Measurements from ENCODE around the gene ZFHX3. TPM values are rescaled to one million over a fixed set of nuclear protein-coding genes. Genes with fewer than 3 reads are reported as not detected.

The ZFHX3 gene
- total and polyA plus RNA-seq, 9 donors, result 3.4 to 17.6 (median 11.9) TPM

- no peak for DNase-seq
- TF ChIP-seq POLR2A (IDR thresholded peaks at IDR 0.05) (no peak), EP300 (IDR thresholded peaks at IDR 0.05) (no peak), CTCF (IDR thresholded peaks at IDR 0.05) (no peak)
- WGBS, 3 donors, result 85 to 88% (median 86%) methylated on average over 9 of the region's 9 CpGs
- intact Hi-C loops (cut with DNase I), result no loop called here
- no peaks in the 10 kb centered on the region for H3K27me3 ChIP-seq
- H3K4me1 ChIP-seq (ENCODE audit: insufficient read depth), result no peaks in the 10 kb centered on the region
- no peaks in the 10 kb centered on the region for H3K36me3 ChIP-seq
- H3K4me3 ChIP-seq, result no peak overlapping the region
- H3K27ac ChIP-seq, result no peak overlapping the region
- H3K9me3 ChIP-seq, result no peaks in the 10 kb centered on the region
Measured at GRCh38 chr16:72886346-72886974, 161.5 kb downstream of the ZFHX3 start.

DNA sequence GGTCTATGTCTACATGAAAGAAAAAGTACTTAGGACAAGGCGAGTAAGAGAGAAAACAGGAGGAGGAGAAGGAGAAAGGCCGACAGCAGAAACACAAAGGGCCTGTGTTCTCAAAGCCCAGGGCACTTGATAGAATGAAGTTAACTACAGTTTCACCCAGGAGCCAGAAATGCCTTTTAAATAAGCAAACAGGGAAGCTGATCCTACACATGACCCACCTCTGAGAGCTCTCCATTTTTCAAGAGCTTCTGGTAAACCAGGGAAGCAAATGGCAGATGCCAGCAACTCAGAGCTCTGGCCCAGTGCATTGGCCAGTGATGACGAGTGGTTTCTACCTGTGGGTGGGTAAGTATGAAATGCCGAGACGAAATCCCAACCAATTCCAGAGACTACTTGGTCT is 163.4 kb downstream of the ZFHX3 start:
- H3K4me1 ChIP-seq (ENCODE audit: insufficient read depth), result no peaks in the 10 kb centered on the region
- H3K27me3 ChIP-seq, result no peaks in the 10 kb centered on the region
- intact Hi-C loops (cut with DNase I), result no loop called here
- H3K9me3 ChIP-seq, result no peaks in the 10 kb centered on the region
- DNase-seq, result no peak
- no peak overlapping the region for H3K4me3 ChIP-seq
- TF ChIP-seq EP300 (IDR thresholded peaks at IDR 0.05), result no peak
- TF ChIP-seq POLR2A (IDR thresholded peaks at IDR 0.05), result no peak
- no peak for TF ChIP-seq CTCF (IDR thresholded peaks at IDR 0.05)
- no peaks in the 10 kb centered on the region for H3K36me3 ChIP-seq
- no peak overlapping the region for H3K27ac ChIP-seq
- 96% methylated on average over 5 of the region's 5 CpGs for WGBS, 3 donors

GRCh38 chr16:72884037-72884436 is 163.9 kb downstream of the ZFHX3 start:
- intact Hi-C loops (cut with DNase I), result no loop called here
- H3K27me3 ChIP-seq, result no peaks in the 10 kb centered on the region
- WGBS, 3 donors, result 47 to 70% (median 53%) methylated on average over 4 of the region's 4 CpGs
- H3K4me3 ChIP-seq, result no peak overlapping the region
- no peak overlapping the region for H3K27ac ChIP-seq
- no peaks in the 10 kb centered on the region for H3K9me3 ChIP-seq
- H3K36me3 ChIP-seq, result no peaks in the 10 kb centered on the region
- no peaks in the 10 kb centered on the region for H3K4me1 ChIP-seq (ENCODE audit: insufficient read depth)
- TF ChIP-seq POLR2A (IDR thresholded peaks at IDR 0.05), result no peak
- TF ChIP-seq EP300 (IDR thresholded peaks at IDR 0.05), result no peak
- no peak for TF ChIP-seq CTCF (IDR thresholded peaks at IDR 0.05)
- DNase-seq, result no peak

DNA sequence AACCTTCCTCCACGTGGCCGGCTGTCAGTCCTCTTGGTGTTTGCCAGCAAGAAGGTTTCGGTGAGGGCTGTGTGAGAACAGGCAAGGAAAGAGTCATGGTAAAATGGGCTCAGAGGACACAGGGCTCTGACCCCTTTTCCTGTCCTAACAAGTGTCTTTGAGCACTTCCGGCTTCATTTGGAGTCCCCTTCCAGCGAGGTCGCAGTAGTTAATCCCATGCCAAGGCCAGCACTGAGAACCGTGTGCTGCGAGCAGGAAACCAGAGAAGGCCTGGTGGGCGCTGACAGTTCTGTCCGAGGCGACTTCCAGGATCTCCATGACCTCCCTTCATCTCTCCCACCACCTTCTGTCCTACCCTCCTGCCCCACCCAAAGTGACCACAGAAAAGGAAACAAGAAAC is 168.1 kb downstream of the ZFHX3 start:
- intact Hi-C loops (cut with DNase I), result no loop called here
- H3K4me1 ChIP-seq (ENCODE audit: insufficient read depth), result peaks cover 2% of the 10 kb centered on the region
- no peaks in the 10 kb centered on the region for H3K9me3 ChIP-seq
- H3K4me3 ChIP-seq, result no peak overlapping the region
- DNase-seq, result no peak
- TF ChIP-seq EP300 (IDR thresholded peaks at IDR 0.05), result no peak
- no peak for TF ChIP-seq POLR2A (IDR thresholded peaks at IDR 0.05)
- no peak for TF ChIP-seq CTCF (IDR thresholded peaks at IDR 0.05)
- 89 to 92% (median 90%) methylated on average over 11 of the region's 11 CpGs for WGBS, 3 donors
- H3K27me3 ChIP-seq, result no peaks in the 10 kb centered on the region
- H3K36me3 ChIP-seq, result no peaks in the 10 kb centered on the region
- no peak overlapping the region for H3K27ac ChIP-seq

All from ovary (tissue), 9 donors.